Lower leg skin (tissue), 3 donors: ENCODE data around the gene LMOD1.

Experiments
- POLR2A ChIP-seq, 2 donors: fragments of 450-650 bp; IDR thresholded peaks; one replicate each; pipeline ENCODE4 v1.6.1; 2016 to 2017; ENCODE audit warnings: antibody characterized with exemption in 2 of 2, mild to moderate bottlenecking in 1 of 2, moderate library complexity in 1 of 2
- TF ChIP-seq, protein P1 (sequence below), 3 donors: fragments of 450-650 bp; IDR thresholded peaks; one replicate each; pipeline ENCODE4 v1.5.1; 2016; ENCODE audit warnings: antibody characterized with exemption in 3 of 3, mild to moderate bottlenecking in 3 of 3, moderate library complexity in 2 of 3

DNA sequence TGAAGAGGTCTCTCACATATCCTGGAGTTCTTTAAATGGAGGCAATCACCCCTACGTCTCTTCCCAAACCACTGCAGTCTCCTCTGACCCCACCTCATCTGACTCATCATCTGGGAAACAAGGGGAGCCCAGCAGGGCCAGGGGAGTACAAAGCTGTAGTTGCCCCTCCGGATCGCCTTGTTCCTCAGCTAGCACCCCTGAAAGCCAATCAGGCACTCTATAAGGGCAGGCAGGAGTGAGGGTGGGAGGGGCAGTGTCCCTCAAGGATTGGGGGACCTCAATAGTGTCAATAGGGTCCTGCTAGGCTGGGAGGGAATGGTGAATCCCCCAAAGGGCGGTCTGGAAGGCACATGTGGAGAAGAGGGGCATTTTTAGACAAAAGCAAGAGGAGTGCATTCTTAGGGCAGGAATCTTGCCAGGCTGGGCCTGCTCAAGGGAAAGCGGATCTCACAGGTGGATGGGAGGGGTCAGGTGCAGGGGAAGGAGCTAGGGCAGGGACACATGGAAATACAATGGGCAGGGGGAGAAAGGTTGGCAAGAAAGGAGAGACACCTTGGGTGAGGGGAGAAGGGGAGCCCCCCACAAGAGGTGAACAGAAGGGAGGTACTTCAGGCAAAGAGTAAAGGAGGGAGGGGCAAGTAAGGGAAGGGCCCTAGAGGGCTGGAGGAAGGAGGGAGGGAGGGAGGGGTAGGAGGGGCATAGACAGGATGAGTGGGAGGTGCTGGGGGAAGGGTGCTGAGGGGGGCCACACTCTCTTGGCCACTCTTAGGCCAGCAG, 51.8 kb downstream of the LMOD1 start:
- TF ChIP-seq, protein P1, sequence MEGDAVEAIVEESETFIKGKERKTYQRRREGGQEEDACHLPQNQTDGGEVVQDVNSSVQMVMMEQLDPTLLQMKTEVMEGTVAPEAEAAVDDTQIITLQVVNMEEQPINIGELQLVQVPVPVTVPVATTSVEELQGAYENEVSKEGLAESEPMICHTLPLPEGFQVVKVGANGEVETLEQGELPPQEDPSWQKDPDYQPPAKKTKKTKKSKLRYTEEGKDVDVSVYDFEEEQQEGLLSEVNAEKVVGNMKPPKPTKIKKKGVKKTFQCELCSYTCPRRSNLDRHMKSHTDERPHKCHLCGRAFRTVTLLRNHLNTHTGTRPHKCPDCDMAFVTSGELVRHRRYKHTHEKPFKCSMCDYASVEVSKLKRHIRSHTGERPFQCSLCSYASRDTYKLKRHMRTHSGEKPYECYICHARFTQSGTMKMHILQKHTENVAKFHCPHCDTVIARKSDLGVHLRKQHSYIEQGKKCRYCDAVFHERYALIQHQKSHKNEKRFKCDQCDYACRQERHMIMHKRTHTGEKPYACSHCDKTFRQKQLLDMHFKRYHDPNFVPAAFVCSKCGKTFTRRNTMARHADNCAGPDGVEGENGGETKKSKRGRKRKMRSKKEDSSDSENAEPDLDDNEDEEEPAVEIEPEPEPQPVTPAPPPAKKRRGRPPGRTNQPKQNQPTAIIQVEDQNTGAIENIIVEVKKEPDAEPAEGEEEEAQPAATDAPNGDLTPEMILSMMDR (IDR thresholded peaks at IDR 0.05) = no peak
- no peak for TF ChIP-seq POLR2A (IDR thresholded peaks at IDR 0.05)
